ENCODE results near the gene ACAD9. TPM values are rescaled to one million over a fixed set of nuclear protein-coding genes. Genes with fewer than 3 reads are reported as not detected.

ACAD9 gene
- total and polyA plus RNA-seq, 10 of the 15 experiments (the other 5 are each of a cell fraction or from before 2014, with no cell fraction given): 12.7 to 63.1 (median 43.7) TPM

GRCh38 chr3:128861491-128861890 lies 17.9 kb upstream of the ACAD9 start:
- Histone ChIP-seq H3K27ac (ENCODE audit: control insufficient read depth, insufficient read depth) (no peak overlapping the region), H3K27me3 (replicated peaks in 1 of 2; ENCODE audit: control insufficient read depth in 2 of 2, insufficient read depth in 2 of 2, low read length in 1 of 2) (no peaks in the 10 kb centered on the region; a peak in 1 of 4 replicates), H3K4me2 (ENCODE audit: control insufficient read depth, insufficient read depth) (no peak overlapping the region), H4K20me1 (ENCODE audit: control insufficient read depth, insufficient read depth) (no peaks in the 10 kb centered on the region), H3K79me2 (ENCODE audit: control insufficient read depth, insufficient read depth, low read length) (no peaks in the 10 kb centered on the region), H3K9ac (ENCODE audit: control insufficient read depth, insufficient read depth, low read length) (no peak overlapping the region), H2AFZ (ENCODE audit: control insufficient read depth, low read depth, low read length) (no peak overlapping the region), H3K4me1 (ENCODE audit: control insufficient read depth, insufficient read depth, low read length) (no peaks in the 10 kb centered on the region), H3K9me3 (replicated peaks; ENCODE audit: control insufficient read depth, insufficient read depth, low read length) (peaks cover 13% of the 10 kb centered on the region; the same call in 1 of the 3 replicates), H3K36me3 (ENCODE audit: control insufficient read depth in 2 of 2, insufficient read depth in 2 of 2, low read length in 1 of 2) (no peaks in the 10 kb centered on the region), H3K4me3 (no peak overlapping the region)
- POLR2A ChIA-PET: no interaction called here
- SMC1A ChIA-PET (ENCODE audit: uncharacterized antibody, unreplicated experiment): no interaction called here
- in situ Hi-C loops (cut with MboI): no loop called here
- ATAC-seq: no peak
- WGBS (ENCODE audit: insufficient coverage, insufficient replicate concordance, low lambda C conversion rate, missing lambda C conversion rate): 58% methylated on average over 6 of the region's 6 CpGs
- no peak for FAIRE-seq
- no TSS peak for BruUV-seq (replicated peaks)
- intact Hi-C loops (cut with micrococcal nuclease; ENCODE audit: unreplicated experiment): no loop called here
- DNase-seq (ENCODE audit: low read depth, low spot score): no peak
- RAD21 ChIA-PET (ENCODE audit: unreplicated experiment): interaction anchor here (0.6 kb wide), 1 partner anchor 183 kb away, joined by 3 read pairs; no protein-coding TSS in a partner anchor
- CTCF ChIA-PET: interaction anchor here (0.6 kb wide), 1 partner anchor 239 kb away, joined by 4 read pairs; no protein-coding TSS in a partner anchor
- TF ChIP-seq NFIC (IDR thresholded peaks at IDR 0.05; ENCODE audit: low read depth, low read length) (no peak), ZBTB40 (IDR thresholded peaks at IDR 0.05; ENCODE audit: borderline replicate concordance) (no peak), ZNF384 (IDR thresholded peaks at IDR 0.05; ENCODE audit: borderline replicate concordance, low read depth, low read length) (no peak), LARP7 (IDR thresholded peaks at IDR 0.05) (no peak), PML (IDR thresholded peaks at IDR 0.05; ENCODE audit: low read length) (no peak), PAX8 (IDR thresholded peaks at IDR 0.05) (no peak), HCFC1 (IDR thresholded peaks at IDR 0.05; ENCODE audit: low read length) (no peak), MYC (IDR thresholded peaks at IDR 0.05; ENCODE audit: insufficient read depth, insufficient read length, insufficient replicate concordance, low read length, severe bottlenecking) (no peak), CHD1 (IDR thresholded peaks at IDR 0.05; ENCODE audit: low read depth, low read length) (no peak), ZBTB4 (CRISPR knock-in tag; IDR thresholded peaks at IDR 0.05) (no peak), SMC3 (IDR thresholded peaks at IDR 0.05; ENCODE audit: borderline replicate concordance, low read length) (no peak), WRNIP1 (IDR thresholded peaks at IDR 0.05; ENCODE audit: borderline replicate concordance, low read depth, low read length) (no peak), ZNF274 (IDR thresholded peaks at IDR 0.05; ENCODE audit: insufficient read depth, insufficient read length) (no peak)

Measured in GM12878 (cell line).